Measurements from ENCODE around the gene DFFB.

The DFFB gene

DNA sequence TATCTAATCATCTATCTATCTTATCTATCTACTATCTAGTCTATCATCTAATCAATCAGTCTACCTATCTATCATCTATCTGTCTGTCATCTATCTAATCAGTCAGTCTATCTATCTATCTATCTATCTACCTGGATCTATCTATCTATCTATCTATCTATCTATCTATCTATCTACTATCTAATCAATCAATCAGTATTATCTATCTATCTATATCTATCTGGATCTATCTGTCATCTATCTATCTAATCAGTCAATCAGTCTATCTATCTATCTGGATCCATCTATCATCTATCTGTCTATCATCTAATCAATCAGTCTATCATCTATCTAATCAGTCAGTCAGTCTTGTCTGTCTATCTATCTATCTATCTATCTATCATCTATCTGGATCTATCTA is 69.7 kb downstream of the DFFB start:
- DNase-seq (ENCODE audit: low spot score): no peak

DNA sequence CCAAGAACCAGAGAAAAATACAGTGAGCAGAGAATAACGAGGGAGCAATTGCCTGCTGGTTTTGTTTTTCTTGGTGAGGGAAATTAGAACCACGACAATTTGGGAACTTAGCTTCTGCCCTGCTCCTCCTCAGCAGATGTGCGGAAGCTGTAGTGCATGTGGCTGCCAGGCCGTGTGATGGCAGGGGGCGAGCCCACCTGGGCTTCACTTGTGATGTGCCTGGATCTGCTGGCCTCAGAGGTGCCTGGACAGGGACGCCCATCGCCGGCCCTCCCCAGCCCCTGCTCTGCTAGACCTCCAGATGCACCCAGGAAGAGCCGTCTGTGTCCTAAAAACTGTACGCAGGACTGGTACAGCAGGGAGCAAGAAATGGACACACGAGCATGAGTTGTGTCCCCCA is 71.3 kb downstream of the DFFB start:
- no peak for DNase-seq (ENCODE audit: low spot score)

DNA sequence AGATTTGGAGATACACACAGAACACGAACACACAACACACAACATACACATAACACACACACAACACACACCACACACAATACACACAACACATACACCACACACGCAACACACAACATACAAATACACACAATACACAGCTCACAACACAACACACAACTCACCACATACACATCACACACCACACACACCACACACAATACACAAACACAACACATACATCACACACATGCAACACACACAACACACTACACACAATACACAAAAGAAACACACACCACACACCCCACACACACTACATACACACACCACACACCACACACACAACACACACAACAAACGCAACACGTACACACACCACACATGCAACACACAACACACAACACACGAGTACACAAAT is 71.8 kb downstream of the DFFB start:
- DNase-seq (ENCODE audit: low spot score): no peak

DNA sequence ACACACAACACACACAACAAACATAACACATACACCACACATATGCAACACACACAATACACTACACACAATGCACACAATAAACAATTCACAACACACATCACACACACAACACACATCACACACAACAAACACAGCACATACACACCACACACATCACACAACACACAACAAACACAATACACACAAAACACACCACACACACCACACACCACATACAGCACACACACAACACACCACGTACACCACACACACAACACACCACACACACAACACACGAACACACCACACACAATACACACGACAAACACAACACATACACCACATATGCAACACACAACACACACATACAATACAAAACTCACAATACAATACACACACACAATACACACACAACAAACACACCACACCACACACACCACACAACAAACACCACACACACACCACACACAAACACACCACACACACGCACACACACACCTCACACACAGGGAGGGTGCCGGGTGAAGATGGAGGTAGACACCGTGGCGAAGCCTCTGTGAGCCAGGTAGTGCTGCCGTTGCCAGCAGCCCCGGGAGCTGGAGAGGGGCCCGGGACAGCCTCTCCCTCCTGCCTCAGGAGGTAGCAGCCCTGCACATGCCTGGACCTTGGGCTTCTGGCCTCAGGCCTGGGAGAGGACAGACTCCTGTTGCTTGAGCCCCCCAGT is 73.2 kb downstream of the DFFB start:
- DNase-seq (ENCODE audit: low spot score): no peak

DNA sequence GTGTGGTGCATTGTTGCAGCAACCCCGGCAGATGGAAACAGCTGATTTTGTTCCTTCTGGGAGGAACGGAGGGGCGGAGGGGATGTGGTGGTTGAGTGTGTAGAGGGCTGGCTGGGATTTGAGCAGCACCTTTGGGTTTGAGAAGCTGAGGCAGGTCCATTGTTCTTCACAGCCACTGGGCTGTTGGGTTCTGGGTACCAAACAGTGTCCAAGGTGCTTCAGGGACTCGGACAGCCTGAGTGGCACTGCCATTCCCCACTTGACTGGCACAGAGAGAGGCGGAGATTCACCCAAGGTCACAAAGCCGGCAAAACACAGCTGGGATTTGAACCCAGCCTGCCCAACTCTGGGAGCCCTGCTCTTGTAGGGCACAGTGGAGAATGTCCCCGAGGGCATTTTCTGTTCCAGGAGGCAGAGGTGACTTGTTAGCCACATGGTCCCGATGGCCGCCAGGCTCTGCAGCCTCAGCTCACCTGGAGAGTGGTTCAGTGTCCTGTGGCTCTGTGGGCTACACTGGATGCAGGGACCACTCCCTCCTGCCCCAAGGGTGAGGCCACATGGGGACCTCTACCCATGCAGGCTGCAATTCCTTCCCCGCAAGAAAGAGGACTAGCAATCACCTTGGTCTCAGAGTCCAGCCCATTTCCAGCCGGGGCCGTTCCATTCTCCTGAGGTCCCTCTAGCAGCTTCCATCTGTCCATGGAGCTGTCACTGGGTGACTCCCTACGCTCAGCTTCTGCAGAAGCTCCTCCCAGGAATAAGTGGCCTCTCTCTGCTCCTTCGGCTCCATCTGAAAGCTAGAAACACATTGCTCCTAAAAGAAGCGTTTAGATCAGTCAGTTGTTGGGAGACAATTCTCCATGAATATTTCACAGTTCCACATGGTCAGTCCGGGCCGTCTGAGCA is 74.0 kb downstream of the DFFB start:
- DNase-seq (ENCODE audit: low spot score): no peak

DNA sequence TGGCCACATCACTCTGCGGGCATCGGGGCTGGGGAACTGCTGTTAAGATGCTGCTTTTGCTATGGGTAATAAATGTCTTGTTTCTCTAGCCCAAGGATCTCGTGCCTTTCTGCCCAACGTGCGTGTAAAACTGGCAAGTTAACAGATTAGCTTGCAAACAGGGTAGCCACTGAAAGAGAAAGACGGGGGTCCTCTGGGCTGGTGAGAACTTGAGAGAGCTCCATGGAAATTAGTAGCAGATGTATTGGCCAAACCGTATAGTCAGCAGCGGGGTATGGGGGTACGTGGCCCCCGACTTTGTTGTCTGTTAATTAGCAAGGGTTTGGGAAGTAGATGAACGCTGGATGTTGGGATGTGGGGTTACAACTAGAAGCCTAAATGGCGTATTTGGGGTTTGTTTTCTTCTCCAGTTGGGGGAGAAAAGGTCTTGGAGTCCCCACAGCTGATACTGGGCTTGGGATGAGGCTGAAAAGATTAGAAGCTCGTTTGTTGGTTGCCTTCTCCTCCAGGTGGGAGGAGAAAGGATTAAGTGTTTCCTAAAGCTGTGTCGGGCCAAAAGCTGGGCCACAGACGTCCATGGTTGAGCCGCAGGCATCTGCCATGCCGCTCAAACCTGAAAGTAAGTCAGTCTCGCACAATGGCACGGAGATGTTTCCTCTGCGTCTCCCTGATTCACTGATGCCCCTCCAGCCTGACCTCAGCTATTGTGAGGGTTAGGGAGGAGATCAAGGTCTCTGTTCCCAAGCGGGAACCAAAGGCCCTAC is 75.1 kb downstream of the DFFB start:
- DNase-seq (ENCODE audit: low spot score): no peak
